DND-41 (cell line): ENCODE data around the gene CDAN1.

Experiments
- ATAC-seq: fragments of 200-7000 bp; cut with Tn5 transposase; 3 replicates; pipeline ENCODE4 v1.9.1; 2021; ENCODE audit warnings: low read depth; ENCODE audit not compliant: insufficient read depth
- DNase-seq: peaks from one replicate; pipeline ENCODE4 v3.0.0-alpha.2; 2020
- H2AFZ ChIP-seq: 2 replicates; pipeline ENCODE4 v1.6.0; 2012; ENCODE audit warnings: low read depth, low read length
- H3K27ac ChIP-seq: 2 replicates; pipeline ENCODE4 v1.5.1; 2012; ENCODE audit warnings: low read length, inconsistent platforms
- H3K27me3 ChIP-seq: fragments of 200-600 bp; sonication (generic); 2 replicates; pipeline ENCODE4 v1.6.0; 2012; ENCODE audit warnings: low read length, mild to moderate bottlenecking, inconsistent platforms; ENCODE audit not compliant: insufficient read depth, poor library complexity
- H3K36me3 ChIP-seq: 2 replicates; pipeline ENCODE4 v1.5.1; 2012; ENCODE audit warnings: low read length, inconsistent platforms; ENCODE audit not compliant: insufficient read depth
- H3K4me1 ChIP-seq: 2 replicates; pipeline ENCODE4 v1.5.1; 2012; ENCODE audit warnings: mild to moderate bottlenecking, low read length; ENCODE audit not compliant: insufficient read depth
- H3K4me2 ChIP-seq: 2 replicates; pipeline ENCODE4 v1.6.0; 2012; ENCODE audit warnings: mild to moderate bottlenecking, moderate library complexity, low read length, inconsistent platforms; ENCODE audit not compliant: insufficient read depth
- H3K4me3 ChIP-seq, 2 experiments: fragments of 200-600 bp in 1 of 2; shearing (Covaris generic) in 1 of 2; 2 replicates each; pipeline ENCODE4 v1.5.1; 2012 to 2016; ENCODE audit warnings: inconsistent platforms in 2 of 2, low read length in 2 of 2, mild to moderate bottlenecking in 2 of 2, low read depth in 1 of 2, moderate library complexity in 1 of 2
- H3K79me2 ChIP-seq: 2 replicates; pipeline ENCODE4 v1.6.0; 2012; ENCODE audit warnings: low read length, inconsistent platforms; ENCODE audit not compliant: insufficient read depth
- H3K9ac ChIP-seq: 2 replicates; pipeline ENCODE4 v1.6.0; 2012; ENCODE audit warnings: low read depth, mild to moderate bottlenecking, inconsistent platforms, low read length, moderate library complexity
- H3K9me3 ChIP-seq: 2 replicates; pipeline ENCODE4 v1.5.1; 2012; ENCODE audit warnings: low read length, moderate library complexity, mild to moderate bottlenecking, inconsistent platforms; ENCODE audit not compliant: insufficient read depth, severe bottlenecking
- H4K20me1 ChIP-seq: 2 replicates; pipeline ENCODE4 v1.6.0; 2012; ENCODE audit warnings: low read length; ENCODE audit not compliant: insufficient read depth
- CTCF ChIP-seq: IDR thresholded peaks from 2 replicates; pipeline ENCODE4 v1.5.1; 2012; ENCODE audit warnings: borderline replicate concordance, low read length, moderate library complexity, mild to moderate bottlenecking; ENCODE audit not compliant: poor library complexity, severe bottlenecking; ENCODE audit errors: extremely low read depth
- EZH2 ChIP-seq: IDR thresholded peaks from 3 replicates; pipeline ENCODE4 v1.6.1; 2012; ENCODE audit warnings: borderline replicate concordance, low read depth, mild to moderate bottlenecking, moderate library complexity, low read length, inconsistent platforms; ENCODE audit not compliant: severe bottlenecking

Gene CDAN1

DNA sequence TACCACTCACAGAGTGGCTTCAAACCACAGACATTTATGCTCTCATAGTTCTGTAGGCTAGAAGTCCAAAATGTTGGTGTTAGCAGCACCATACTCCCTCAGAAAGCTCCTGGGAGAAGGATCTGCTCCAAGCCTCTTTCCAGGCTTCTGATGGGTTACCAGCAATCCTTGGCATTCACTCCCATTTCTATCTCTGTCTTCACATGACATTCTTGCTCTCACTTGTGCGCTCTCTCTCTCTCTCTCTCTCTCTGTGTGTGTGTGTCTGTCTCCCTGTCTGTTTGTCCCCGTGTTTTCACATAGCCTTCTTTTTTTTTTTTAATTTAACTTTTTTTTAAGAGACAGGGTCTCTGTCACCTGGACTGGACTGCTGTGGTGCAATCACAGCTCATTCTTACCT lies 26.3 kb downstream of the CDAN1 start:
- Histone ChIP-seq H3K27me3 (no peaks in the 10 kb centered on the region), H2AFZ (no peak overlapping the region), H3K27ac (no peak overlapping the region), H3K9ac (no peak overlapping the region), H3K36me3 (no peaks in the 10 kb centered on the region), H3K4me2 (no peak overlapping the region), H3K4me1 (no peaks in the 10 kb centered on the region), H4K20me1 (no peaks in the 10 kb centered on the region), H3K79me2 (no peaks in the 10 kb centered on the region), H3K9me3 (no peaks in the 10 kb centered on the region), H3K4me3 (no peak overlapping the region)
- TF ChIP-seq CTCF: no peak
- no peak for TF ChIP-seq EZH2
- DNase-seq (no peak), ATAC-seq (no peak)

DNA sequence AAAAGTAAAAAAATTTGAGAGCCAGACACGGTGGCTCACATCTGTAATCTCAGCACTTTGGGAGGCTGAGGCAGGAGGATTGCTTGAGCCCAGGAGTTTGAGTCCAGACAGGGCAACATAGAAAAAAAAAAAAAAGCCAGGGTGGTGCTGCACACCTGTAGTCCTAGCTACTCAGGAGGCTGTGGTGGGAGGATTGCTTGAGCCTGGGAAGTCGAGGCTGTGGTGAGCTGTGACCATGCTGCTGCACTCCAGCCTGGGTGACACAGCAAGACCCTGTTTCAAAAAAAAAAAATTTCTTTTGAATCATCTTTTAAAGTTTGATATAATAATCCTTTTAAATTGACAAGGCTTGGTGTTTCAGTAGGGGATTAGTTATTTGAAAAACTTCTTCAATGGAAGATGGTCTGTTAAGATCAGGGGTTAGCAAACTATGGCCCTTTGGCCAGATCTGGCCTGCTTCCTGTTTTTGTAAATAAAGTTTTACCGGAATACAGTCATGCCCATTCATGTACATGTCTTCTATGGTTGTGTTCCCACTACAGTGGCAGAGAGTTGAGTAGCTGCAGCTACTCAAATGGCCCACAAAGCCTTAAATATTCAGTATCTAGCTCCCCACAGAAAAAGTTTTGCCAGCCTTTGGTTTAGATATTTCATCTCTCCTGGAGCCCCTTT lies 28.9 kb downstream of the CDAN1 start:
- TF ChIP-seq CTCF: no peak
- no peak for TF ChIP-seq EZH2
- Histone ChIP-seq H3K4me2 (no peak overlapping the region), H3K27ac (no peak overlapping the region), H4K20me1 (no peaks in the 10 kb centered on the region), H3K9ac (no peak overlapping the region), H3K4me1 (no peaks in the 10 kb centered on the region), H3K36me3 (no peaks in the 10 kb centered on the region), H3K27me3 (no peaks in the 10 kb centered on the region), H3K79me2 (no peaks in the 10 kb centered on the region), H2AFZ (no peak overlapping the region), H3K4me3 (no peak overlapping the region), H3K9me3 (no peaks in the 10 kb centered on the region)
- no peak for DNase-seq
- ATAC-seq: no peak

DNA sequence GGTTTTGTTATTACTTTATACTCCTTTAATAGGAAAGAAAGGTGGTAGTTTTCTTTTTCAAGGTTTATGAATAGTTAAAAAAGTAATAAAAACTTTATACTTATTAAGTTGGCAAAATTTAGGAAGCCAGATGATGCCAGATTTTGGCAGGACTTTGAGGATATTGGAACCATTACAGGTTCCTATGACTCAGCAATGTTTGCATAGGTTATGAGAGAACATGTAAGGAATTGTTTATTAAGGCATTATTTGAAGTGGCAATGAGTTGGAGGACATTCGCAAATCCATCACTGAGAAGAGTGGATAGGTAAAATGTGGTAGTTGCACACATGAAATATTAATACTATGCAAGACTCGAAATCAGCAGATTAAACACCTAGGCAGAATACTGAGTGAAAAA lies 29.9 kb downstream of the CDAN1 start:
- Histone ChIP-seq H3K9me3 (no peaks in the 10 kb centered on the region), H3K4me1 (no peaks in the 10 kb centered on the region), H2AFZ (no peak overlapping the region), H3K4me3 (no peak overlapping the region), H3K9ac (no peak overlapping the region), H3K27ac (no peak overlapping the region), H3K79me2 (no peaks in the 10 kb centered on the region), H3K36me3 (no peaks in the 10 kb centered on the region), H3K27me3 (no peaks in the 10 kb centered on the region), H4K20me1 (no peaks in the 10 kb centered on the region), H3K4me2 (no peak overlapping the region)
- ATAC-seq (no peak), DNase-seq (no peak)
- no peak for TF ChIP-seq CTCF
- no peak for TF ChIP-seq EZH2

DNA sequence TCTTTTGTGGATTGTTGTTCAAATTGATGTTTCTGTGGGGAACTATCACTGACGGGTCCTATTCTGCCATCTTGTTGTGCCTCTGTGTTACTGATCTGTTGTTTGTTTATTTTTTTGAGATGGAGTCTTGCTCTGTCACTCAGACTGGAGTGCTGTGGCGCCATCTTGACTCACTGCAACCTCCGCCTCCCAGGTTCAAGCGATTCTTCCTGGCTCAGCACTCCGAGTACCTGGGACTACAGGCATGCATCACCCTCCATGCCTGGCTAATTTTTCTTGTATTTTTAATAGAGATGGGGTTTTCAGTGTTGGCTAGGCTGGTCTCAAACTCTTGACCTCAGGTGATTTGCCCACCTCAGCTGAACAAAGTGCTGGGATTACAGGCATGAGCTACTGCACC lies 31.6 kb downstream of the CDAN1 start:
- Histone ChIP-seq H3K79me2 (no peaks in the 10 kb centered on the region), H3K4me1 (no peaks in the 10 kb centered on the region), H3K27me3 (no peaks in the 10 kb centered on the region), H2AFZ (no peak overlapping the region), H3K9ac (no peak overlapping the region), H4K20me1 (no peaks in the 10 kb centered on the region), H3K4me3 (no peak overlapping the region), H3K27ac (no peak overlapping the region), H3K36me3 (no peaks in the 10 kb centered on the region), H3K4me2 (no peak overlapping the region), H3K9me3 (no peaks in the 10 kb centered on the region)
- ATAC-seq (no peak), DNase-seq (no peak)
- TF ChIP-seq EZH2: no peak
- TF ChIP-seq CTCF: no peak
